ENCODE results near the gene NPY1R. TPM values are rescaled to one million over a fixed set of nuclear protein-coding genes. Genes with fewer than 3 reads are reported as not detected.

The NPY1R gene
- total and polyA plus RNA-seq, 3 donors from 2014 or later = 2.4 to 5.9 (median 2.8) TPM

GRCh38 chr4:163330916-163331628 is 1.3 kb downstream of the NPY1R start:
- intact Hi-C loops (cut with DNase I; ENCODE audit: low total_unique reads) = no loop called here
- no peaks in the 10 kb centered on the region for H3K27me3 ChIP-seq
- H3K4me1 ChIP-seq = no peaks in the 10 kb centered on the region
- no peaks in the 10 kb centered on the region for H3K36me3 ChIP-seq (ENCODE audit: low read depth, missing control alignments)
- no peak overlapping the region for H3K27ac ChIP-seq
- no peak for TF ChIP-seq POLR2A (IDR thresholded peaks at IDR 0.05)
- TF ChIP-seq CTCF (IDR thresholded peaks at IDR 0.05) = no peak
- no peaks in the 10 kb centered on the region for H3K9me3 ChIP-seq
- WGBS, 2 donors = 30 to 39% methylated on average over 16 of the region's 16 CpGs
- peak overlapping the region; percentile 56 to 68 for H3K4me3 ChIP-seq
- peak; percentile 15 for DNase-seq

- H3K4me3 ChIP-seq = no peak overlapping the region
- H3K9me3 ChIP-seq = no peaks in the 10 kb centered on the region
- no peaks in the 10 kb centered on the region for H3K36me3 ChIP-seq (ENCODE audit: low read depth, missing control alignments)
- H3K27ac ChIP-seq = no peak overlapping the region
- 0% methylated on average over 1 of the region's 1 CpG; no CpG with 5 or more reads in 1 of the 2 donors for WGBS, 2 donors
- no peaks in the 10 kb centered on the region for H3K4me1 ChIP-seq
- intact Hi-C loops (cut with DNase I; ENCODE audit: low total_unique reads) = no loop called here
- no peaks in the 10 kb centered on the region for H3K27me3 ChIP-seq
- TF ChIP-seq POLR2A (IDR thresholded peaks at IDR 0.05) (no peak), CTCF (IDR thresholded peaks at IDR 0.05) (no peak)
- DNase-seq = no peak
These were observed 15.3 kb downstream of the NPY1R start for GRCh38 chr4:163317110-163317509.

GRCh38 chr4:163309466-163309865 is 22.9 kb downstream of the NPY1R start:
- DNase-seq = no peak
- no peaks in the 10 kb centered on the region for H3K9me3 ChIP-seq
- no peak for TF ChIP-seq POLR2A (IDR thresholded peaks at IDR 0.05)
- WGBS, 2 donors = 53 to 55% methylated on average over 1 of the region's 1 CpG
- intact Hi-C loops (cut with DNase I; ENCODE audit: low total_unique reads) = no loop called here
- no peak overlapping the region for H3K27ac ChIP-seq
- H3K4me3 ChIP-seq = no peak overlapping the region
- H3K4me1 ChIP-seq = no peaks in the 10 kb centered on the region
- H3K36me3 ChIP-seq (ENCODE audit: low read depth, missing control alignments) = no peaks in the 10 kb centered on the region
- H3K27me3 ChIP-seq = no peaks in the 10 kb centered on the region

GRCh38 chr4:163303069-163303468 is 29.3 kb downstream of the NPY1R start:
- Histone ChIP-seq H3K27me3 (no peaks in the 10 kb centered on the region), H3K9me3 (no peaks in the 10 kb centered on the region), H3K4me1 (no peaks in the 10 kb centered on the region), H3K27ac (no peak overlapping the region), H3K4me3 (no peak overlapping the region), H3K36me3 (ENCODE audit: low read depth, missing control alignments) (no peaks in the 10 kb centered on the region)
- intact Hi-C loops (cut with DNase I; ENCODE audit: low total_unique reads) = no loop called here
- 85 to 90% methylated on average over 2 of the region's 2 CpGs for WGBS, 2 donors
- no peak for DNase-seq
- no peak for TF ChIP-seq POLR2A (IDR thresholded peaks at IDR 0.05)
- no peak for TF ChIP-seq CTCF (IDR thresholded peaks at IDR 0.05)

GRCh38 chr4:163300445-163300844 is 32.0 kb downstream of the NPY1R start:
- H3K9me3 ChIP-seq = no peaks in the 10 kb centered on the region
- DNase-seq = no peak
- TF ChIP-seq CTCF (IDR thresholded peaks at IDR 0.05) (no peak), POLR2A (IDR thresholded peaks at IDR 0.05) (no peak)
- H3K4me3 ChIP-seq = no peak overlapping the region
- WGBS, 2 donors = 74 to 77% methylated on average over 3 of the region's 3 CpGs
- no peak overlapping the region for H3K27ac ChIP-seq
- no peaks in the 10 kb centered on the region for H3K36me3 ChIP-seq (ENCODE audit: low read depth, missing control alignments)
- no peaks in the 10 kb centered on the region for H3K4me1 ChIP-seq
- intact Hi-C loops (cut with DNase I; ENCODE audit: low total_unique reads) = no loop called here
- no peaks in the 10 kb centered on the region for H3K27me3 ChIP-seq

Data from testis (tissue), 3 donors.